ENCODE measurements around the gene TMTC2.
A peak's percentile ranks its signal among the peaks of the same experiment; 100 is the strongest.
"Not testable (repeated sequence)": the region's sequence is repeated elsewhere in the genome, so short reads cannot be mapped to it uniquely, and the experiment has no call there.

The TMTC2 gene

GRCh38 chr12:82757656-82758055, 71.0 kb downstream of the TMTC2 start:
- Histone ChIP-seq H3K27me3 (ENCODE audit: insufficient read depth, low read length) (no peaks in the 10 kb centered on the region), H3K18ac (ENCODE audit: low read length) (no peak overlapping the region), H4K8ac (ENCODE audit: low read depth, low read length) (no peak overlapping the region), H2BK120ac (ENCODE audit: insufficient read depth, low read length, poor library complexity) (no peak overlapping the region), H3K4me1 (ENCODE audit: control insufficient read depth in 1 of 2, insufficient read depth in 2 of 2, low read length in 2 of 2) (peaks cover 10 to 12% of the 10 kb centered on the region in 2 experiments), H3K4me2 (ENCODE audit: low read length) (no peak overlapping the region), H3K27ac (ENCODE audit: low read depth, low read length) (no peak overlapping the region), H3K4ac (ENCODE audit: low read depth, low read length) (no peak overlapping the region), H3K36me3 (ENCODE audit: control insufficient read depth in 1 of 2, insufficient read depth in 2 of 2, low read length in 2 of 2) (peaks cover 2 to 3% of the 10 kb centered on the region in 2 experiments), H3K79me1 (ENCODE audit: low read length) (peaks cover 11% of the 10 kb centered on the region), H3K14ac (ENCODE audit: low read length) (no peak overlapping the region), H3K9me3 (ENCODE audit: insufficient read depth, low read depth, low read length) (no peaks in the 10 kb centered on the region), H2AFZ (ENCODE audit: insufficient read depth, low read length, poor library complexity) (no peak overlapping the region), H2AK5ac (ENCODE audit: low read length) (no peak overlapping the region), H3K4me3 (ENCODE audit: low read depth, low read length) (no peak overlapping the region), H3K9ac (ENCODE audit: low read length) (no peak overlapping the region), H4K12ac (ENCODE audit: low read depth, low read length) (no peak overlapping the region), H4K91ac (ENCODE audit: low read depth, low read length) (no peak overlapping the region), H3K23ac (ENCODE audit: low read length) (no peak overlapping the region), H2BK12ac (ENCODE audit: low read length) (no peak overlapping the region), H3K79me2 (ENCODE audit: control insufficient read depth, insufficient read depth, low read length, poor library complexity) (peaks cover 3% of the 10 kb centered on the region), H2BK5ac (ENCODE audit: low read depth, low read length, poor library complexity) (no peak overlapping the region)
- DNase-seq, result no peak
- WGBS (ENCODE audit: extremely low coverage, insufficient coverage, insufficient read length), result no CpG with 5 or more reads among the region's 1 CpG

DNA sequence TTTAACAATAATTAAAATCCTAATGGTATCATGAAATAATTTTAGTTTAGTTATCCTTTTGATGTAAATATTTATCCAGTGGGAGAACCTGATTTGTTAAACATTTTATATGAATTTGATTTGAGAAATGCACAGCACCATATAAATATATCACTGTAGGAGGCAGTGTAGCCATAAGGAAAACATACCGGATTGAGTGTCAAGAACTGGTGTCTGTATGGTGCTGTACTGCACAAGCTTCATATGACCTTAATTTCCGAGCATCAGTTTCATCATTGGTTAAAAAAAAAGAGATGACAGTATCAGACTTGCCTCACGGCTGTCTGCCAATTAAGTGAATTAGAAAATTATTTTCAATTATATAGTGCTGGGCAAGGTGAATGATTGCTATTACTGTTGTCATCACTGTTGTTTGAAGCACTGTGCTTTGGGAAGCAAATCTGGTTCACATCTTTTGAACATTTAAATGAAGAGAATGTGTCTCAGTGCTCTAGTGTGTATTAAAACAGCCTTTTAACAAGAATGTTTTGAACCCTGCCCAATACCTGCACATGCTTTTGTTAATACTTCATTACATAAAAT, 72.1 kb downstream of the TMTC2 start:
- Histone ChIP-seq H2AK5ac (ENCODE audit: low read length) (no peak overlapping the region), H3K9me3 (ENCODE audit: insufficient read depth, low read depth, low read length) (no peaks in the 10 kb centered on the region), H3K14ac (ENCODE audit: low read length) (no peak overlapping the region), H3K4ac (ENCODE audit: low read depth, low read length) (no peak overlapping the region), H3K27me3 (ENCODE audit: insufficient read depth, low read length) (no peaks in the 10 kb centered on the region), H2BK12ac (ENCODE audit: low read length) (no peak overlapping the region), H2BK120ac (ENCODE audit: insufficient read depth, low read length, poor library complexity) (no peak overlapping the region), H3K4me3 (ENCODE audit: low read depth, low read length) (no peak overlapping the region), H3K4me1 (ENCODE audit: control insufficient read depth in 1 of 2, insufficient read depth in 2 of 2, low read length in 2 of 2) (peaks cover 10 to 12% of the 10 kb centered on the region in 2 experiments), H4K8ac (ENCODE audit: low read depth, low read length) (no peak overlapping the region), H4K91ac (ENCODE audit: low read depth, low read length) (no peak overlapping the region), H3K23ac (ENCODE audit: low read length) (no peak overlapping the region), H4K12ac (ENCODE audit: low read depth, low read length) (no peak overlapping the region), H3K36me3 (ENCODE audit: control insufficient read depth in 1 of 2, insufficient read depth in 2 of 2, low read length in 2 of 2) (peaks cover 2 to 3% of the 10 kb centered on the region in 2 experiments), H2AFZ (ENCODE audit: insufficient read depth, low read length, poor library complexity) (no peak overlapping the region), H3K18ac (ENCODE audit: low read length) (no peak overlapping the region), H3K4me2 (ENCODE audit: low read length) (no peak overlapping the region), H3K79me2 (ENCODE audit: control insufficient read depth, insufficient read depth, low read length, poor library complexity) (peaks cover 3% of the 10 kb centered on the region), H3K9ac (ENCODE audit: low read length) (no peak overlapping the region), H3K79me1 (ENCODE audit: low read length) (peaks cover 11% of the 10 kb centered on the region), H3K27ac (ENCODE audit: low read depth, low read length) (no peak overlapping the region), H2BK5ac (ENCODE audit: low read depth, low read length, poor library complexity) (no peak overlapping the region)
- no peak for DNase-seq
- WGBS (ENCODE audit: extremely low coverage, insufficient coverage, insufficient read length), result no CpG with 5 or more reads among the region's 3 CpGs

- H3K23ac ChIP-seq (ENCODE audit: low read length), result no peak overlapping the region
- peak overlapping the region; percentile 72 for H3K18ac ChIP-seq (ENCODE audit: low read length)
- H4K12ac ChIP-seq (ENCODE audit: low read depth, low read length), result no peak overlapping the region
- H3K9ac ChIP-seq (ENCODE audit: low read length), result no peak overlapping the region
- H3K14ac ChIP-seq (ENCODE audit: low read length), result peak overlapping the region; percentile 44
- DNase-seq, result no peak
- H2BK120ac ChIP-seq (ENCODE audit: insufficient read depth, low read length, poor library complexity), result peak overlapping the region; percentile 77
- H4K8ac ChIP-seq (ENCODE audit: low read depth, low read length), result peak overlapping the region; percentile 77
- H2BK12ac ChIP-seq (ENCODE audit: low read length), result peak overlapping the region; percentile 82
- H3K4me1 ChIP-seq (ENCODE audit: control insufficient read depth in 1 of 2, insufficient read depth in 2 of 2, low read length in 2 of 2), result peaks cover 13 to 15% of the 10 kb centered on the region in 2 experiments
- peaks cover 2% of the 10 kb centered on the region in 2 experiments for H3K36me3 ChIP-seq (ENCODE audit: control insufficient read depth in 1 of 2, insufficient read depth in 2 of 2, low read length in 2 of 2)
- H3K4me3 ChIP-seq (ENCODE audit: low read depth, low read length), result no peak overlapping the region
- H2AK5ac ChIP-seq (ENCODE audit: low read length), result peak overlapping the region; percentile 41
- H3K79me1 ChIP-seq (ENCODE audit: low read length), result peaks cover 12% of the 10 kb centered on the region
- peaks cover 3% of the 10 kb centered on the region for H3K79me2 ChIP-seq (ENCODE audit: control insufficient read depth, insufficient read depth, low read length, poor library complexity)
- H3K9me3 ChIP-seq (ENCODE audit: insufficient read depth, low read depth, low read length), result no peaks in the 10 kb centered on the region
- no peak overlapping the region for H2AFZ ChIP-seq (ENCODE audit: insufficient read depth, low read length, poor library complexity)
- H3K27ac ChIP-seq (ENCODE audit: low read depth, low read length), result no peak overlapping the region
- peak overlapping the region; percentile 82 for H2BK5ac ChIP-seq (ENCODE audit: low read depth, low read length, poor library complexity)
- no CpG with 5 or more reads among the region's 3 CpGs for WGBS (ENCODE audit: extremely low coverage, insufficient coverage, insufficient read length)
- H3K4me2 ChIP-seq (ENCODE audit: low read length), result no peak overlapping the region
- H3K27me3 ChIP-seq (ENCODE audit: insufficient read depth, low read length), result no peaks in the 10 kb centered on the region
- peak overlapping the region; percentile 27 for H3K4ac ChIP-seq (ENCODE audit: low read depth, low read length)
- peak overlapping the region; percentile 88 for H4K91ac ChIP-seq (ENCODE audit: low read depth, low read length)
These were observed 73.7 kb downstream of the TMTC2 start for GRCh38 chr12:82760423-82760822.

- no CpG with 5 or more reads among the region's 7 CpGs for WGBS (ENCODE audit: extremely low coverage, insufficient coverage, insufficient read length)
These were observed 78.5 kb downstream of the TMTC2 start for GRCh38 chr12:82765206-82765605.

More at GRCh38 chr12:82765206-82765605, 78.5 kb downstream of the TMTC2 start:
- peaks cover 21 to 25% of the 10 kb centered on the region in 2 experiments for H3K4me1 ChIP-seq (ENCODE audit: control insufficient read depth in 1 of 2, insufficient read depth in 2 of 2, low read length in 2 of 2)
- not testable (repeated sequence) for H3K23ac ChIP-seq (ENCODE audit: low read length); H3K9ac ChIP-seq (ENCODE audit: low read length); H3K9me3 ChIP-seq (ENCODE audit: insufficient read depth, low read depth, low read length); H3K36me3 ChIP-seq (ENCODE audit: control insufficient read depth in 1 of 2, insufficient read depth in 2 of 2, low read length in 2 of 2); H3K27me3 ChIP-seq (ENCODE audit: insufficient read depth, low read length); H2AFZ ChIP-seq (ENCODE audit: insufficient read depth, low read length, poor library complexity); H3K4me3 ChIP-seq (ENCODE audit: low read depth, low read length); DNase-seq; H3K79me2 ChIP-seq (ENCODE audit: control insufficient read depth, insufficient read depth, low read length, poor library complexity); H3K4me2 ChIP-seq (ENCODE audit: low read length)
- H4K12ac ChIP-seq (ENCODE audit: low read depth, low read length), result peak overlapping the region; percentile 88
- H2BK120ac ChIP-seq (ENCODE audit: insufficient read depth, low read length, poor library complexity), result peak overlapping the region; percentile 98
- H3K18ac ChIP-seq (ENCODE audit: low read length), result peak overlapping the region; percentile 79
- H3K79me1 ChIP-seq (ENCODE audit: low read length), result peaks cover 18% of the 10 kb centered on the region
- H4K8ac ChIP-seq (ENCODE audit: low read depth, low read length), result peak overlapping the region; percentile 85
- peak overlapping the region; percentile 92 for H4K91ac ChIP-seq (ENCODE audit: low read depth, low read length)
- peak overlapping the region; percentile 97 for H2AK5ac ChIP-seq (ENCODE audit: low read length)
- peak overlapping the region; percentile 91 for H3K4ac ChIP-seq (ENCODE audit: low read depth, low read length)
- H3K27ac ChIP-seq (ENCODE audit: low read depth, low read length), result peak overlapping the region; percentile 99
- peak overlapping the region; percentile 79 for H3K14ac ChIP-seq (ENCODE audit: low read length)
- H2BK12ac ChIP-seq (ENCODE audit: low read length), result peak overlapping the region; percentile 98
- peak overlapping the region; percentile 99 for H2BK5ac ChIP-seq (ENCODE audit: low read depth, low read length, poor library complexity)
